HepG2 (cell line): ENCODE data around the gene WDR81. TPM values are rescaled to one million over a fixed set of nuclear protein-coding genes. Genes with fewer than 3 reads are reported as not detected.
A peak's percentile ranks its signal among the peaks of the same experiment; 100 is the strongest.

Source experiments
- ASH2L ChIP-seq: fragments of 300-600, 200-600 bp; sonication (generic); IDR thresholded peaks from 2 replicates; pipeline ENCODE4 v1.7.0; 2017; ENCODE audit warnings: low read depth, mild to moderate bottlenecking, moderate library complexity, mixed read lengths, low read length; ENCODE audit not compliant: insufficient read length
- ATF7 ChIP-seq, 2 experiments: fragments of 450-650 bp in 1 of 2; sonication (generic) in 1 of 2; formaldehyde crosslinking in 1 of 2; IDR thresholded peaks; 2 replicates each; pipeline versions ENCODE4 v1.4.0 to v1.6.1; 2016 to 2020; ENCODE audit warnings: antibody characterized with exemption in 1 of 2, mild to moderate bottlenecking in 1 of 2, missing genetic modification reagents in 1 of 2
- BRCA1 ChIP-seq: sonication (generic); formaldehyde crosslinking; IDR thresholded peaks from 2 replicates; pipeline ENCODE4 v1.4.0; 2020; ENCODE audit warnings: missing genetic modification reagents
- CERS6 ChIP-seq: sonication (generic); formaldehyde crosslinking; IDR thresholded peaks from 2 replicates; pipeline ENCODE4 v1.5.0; 2020; ENCODE audit warnings: missing genetic modification reagents
- DPF2 ChIP-seq: sonication (generic); formaldehyde crosslinking; IDR thresholded peaks from 2 replicates; pipeline ENCODE4 v1.4.0; 2020; ENCODE audit warnings: mild to moderate bottlenecking, low read depth, missing genetic modification reagents, borderline replicate concordance
- FOXK2 ChIP-seq: fragments of 450-650 bp; IDR thresholded peaks from 2 replicates; pipeline ENCODE4 v1.6.1; 2016
- GTF3A ChIP-seq: sonication (generic); formaldehyde crosslinking; conservative IDR thresholded peaks from 2 replicates; pipeline ENCODE4 v1.4.0; 2020; ENCODE audit warnings: mild to moderate bottlenecking, missing genetic modification reagents
- KAT8 ChIP-seq: IDR thresholded peaks from 2 replicates; pipeline ENCODE4 v1.6.1; 2016; ENCODE audit warnings: missing genetic modification reagents, missing compliant biosample characterization
- MTERF4 ChIP-seq: sonication (generic); formaldehyde crosslinking; IDR thresholded peaks from 2 replicates; pipeline ENCODE4 v1.8.0; 2023; ENCODE audit warnings: mild to moderate bottlenecking, missing genetic modification reagents
- POLR2A ChIP-seq, 2 experiments: IDR thresholded peaks; 2 replicates each; pipeline ENCODE4 v1.6.1; 2011; ENCODE audit warnings: low read depth in 2 of 2, low read length in 2 of 2, mild to moderate bottlenecking in 1 of 2, moderate library complexity in 1 of 2; ENCODE audit not compliant: insufficient read depth in 1 of 2
- POLR2AphosphoS2 ChIP-seq: IDR thresholded peaks from 2 replicates; pipeline ENCODE4 v1.6.1; 2011; ENCODE audit warnings: low read depth, low read length, improper control_type of control experiment
- RBAK ChIP-seq: sonication (generic); formaldehyde crosslinking; IDR thresholded peaks from 2 replicates; pipeline ENCODE4 v1.5.1; 2020; ENCODE audit warnings: mild to moderate bottlenecking, missing genetic modification reagents
- U2AF1 ChIP-seq: fragments of 200-400 bp; formaldehyde crosslinking; optimal IDR thresholded peaks from 2 replicates; pipeline ENCODE3; 2017; ENCODE audit warnings: mild to moderate bottlenecking, low read depth, low read length
- ZBTB26 ChIP-seq: IDR thresholded peaks from 2 replicates; pipeline ENCODE4 v1.6.1; 2016; ENCODE audit warnings: missing compliant biosample characterization, missing genetic modification reagents, borderline replicate concordance
- ZMAT3 ChIP-seq: sonication (generic); formaldehyde crosslinking; conservative IDR thresholded peaks from 2 replicates; pipeline ENCODE4 v1.7.0; 2021; ENCODE audit warnings: missing genetic modification reagents
- ZNF563 ChIP-seq: sonication (generic); formaldehyde crosslinking; IDR thresholded peaks from 2 replicates; pipeline ENCODE4 v1.8.0; 2022; ENCODE audit warnings: mild to moderate bottlenecking, moderate library complexity, missing genetic modification reagents
- ZNF788 ChIP-seq: sonication (generic); formaldehyde crosslinking; IDR thresholded peaks from 2 replicates; pipeline ENCODE4 v1.5.0; 2020; ENCODE audit warnings: mild to moderate bottlenecking, missing genetic modification reagents, borderline replicate concordance
- polyA plus RNA-seq, 8 experiments: library from polyadenylated mRNA; depleted of rRNA in 3 of 8; stranded (reverse) in 7 of 8; unstranded in 1 of 8; fragments of >200 nt; fragmentation: Illumina TruSeq in 4 of 8; extraction: Trizol in 4 of 8; gene quantifications; 2 replicates each; pipeline versions ENCODE4 v1.2.1 to v1.2.3, GENCODE V29; 2011 to 2016; ENCODE audit warnings: low read depth in 4 of 8, missing spikeins in 1 of 8, mixed read lengths in 1 of 8; ENCODE audit not compliant: insufficient read depth in 1 of 8
- total RNA-seq, 5 experiments: library from RNA; depleted of rRNA; stranded (reverse); fragments of >200 nt; fragmentation: Illumina TruSeq; extraction: Trizol; gene quantifications; 2 replicates each; pipeline ENCODE4 v1.2.3, GENCODE V29; 2016; ENCODE audit warnings: low read depth in 1 of 5
- TF ChIP-seq, protein P1 (sequence below): sonication (generic); formaldehyde crosslinking; IDR thresholded peaks from 2 replicates; pipeline ENCODE4; 2020; ENCODE audit warnings: missing genetic modification reagents, mild to moderate bottlenecking, borderline replicate concordance
- TF ChIP-seq, protein P2 (sequence below): sonication (generic); formaldehyde crosslinking; IDR thresholded peaks from 2 replicates; pipeline ENCODE4 v1.4.0; 2020; ENCODE audit warnings: missing genetic modification reagents, mild to moderate bottlenecking, borderline replicate concordance
- TF ChIP-seq, protein P3 (sequence below): IDR thresholded peaks from 2 replicates; pipeline ENCODE4 v1.6.1; 2016; ENCODE audit warnings: low read depth, control low read depth

The WDR81 gene
- total and polyA plus RNA-seq, 2 of the 13 experiments (the other 11 are each of a cell fraction or from before 2014, with no cell fraction given): 9.1 to 16.7 TPM

DNA sequence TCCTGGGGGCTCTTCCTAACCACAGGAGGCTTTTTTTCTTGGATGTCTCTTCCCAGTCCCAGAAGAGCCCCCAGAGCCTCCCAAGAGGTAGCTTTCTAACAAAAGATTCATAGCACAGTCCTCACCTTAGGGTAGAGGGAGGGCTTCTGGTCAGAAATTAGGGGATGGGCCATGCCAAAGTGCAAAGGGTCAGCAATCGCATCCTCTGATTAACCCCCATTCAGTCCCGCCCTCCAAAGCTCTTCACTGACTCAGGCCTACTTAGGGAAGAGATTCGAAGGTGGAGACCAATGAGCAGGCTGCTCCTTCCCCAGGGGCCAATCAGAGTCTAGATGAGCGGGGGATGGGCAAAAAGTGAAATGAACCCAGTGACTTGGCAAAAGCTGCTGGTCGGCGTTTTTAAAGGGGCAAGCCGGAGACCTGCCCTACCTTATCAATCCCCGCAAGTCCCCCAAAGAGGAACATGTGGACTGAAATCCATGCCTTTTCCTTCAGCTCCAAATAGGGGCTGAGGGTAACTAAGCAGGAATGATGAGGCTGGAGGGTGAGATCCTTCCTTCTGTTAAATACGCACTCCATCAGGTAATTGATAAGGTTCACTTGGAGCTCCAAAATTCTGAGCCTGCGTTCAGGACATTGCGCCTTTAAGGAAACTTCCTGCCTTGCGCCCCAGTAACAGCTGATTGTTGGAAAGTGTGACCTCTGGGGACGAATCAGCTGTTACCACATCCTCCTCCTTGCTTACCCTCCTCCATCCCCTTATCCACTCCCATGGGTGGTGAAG lies 7.4 kb upstream of the WDR81 start (continued):
- TF ChIP-seq POLR2AphosphoS2: 0 out of 2 replicates have a peak, but pooled peaks have one; percentile 56
- TF ChIP-seq ASH2L: peak; percentile 42
- no peak for TF ChIP-seq ZNF563
- TF ChIP-seq ZMAT3 (CRISPR knock-in tag): 0 out of 2 replicates have a peak, but pooled peaks have one; percentile 55
- TF ChIP-seq, protein P1, sequence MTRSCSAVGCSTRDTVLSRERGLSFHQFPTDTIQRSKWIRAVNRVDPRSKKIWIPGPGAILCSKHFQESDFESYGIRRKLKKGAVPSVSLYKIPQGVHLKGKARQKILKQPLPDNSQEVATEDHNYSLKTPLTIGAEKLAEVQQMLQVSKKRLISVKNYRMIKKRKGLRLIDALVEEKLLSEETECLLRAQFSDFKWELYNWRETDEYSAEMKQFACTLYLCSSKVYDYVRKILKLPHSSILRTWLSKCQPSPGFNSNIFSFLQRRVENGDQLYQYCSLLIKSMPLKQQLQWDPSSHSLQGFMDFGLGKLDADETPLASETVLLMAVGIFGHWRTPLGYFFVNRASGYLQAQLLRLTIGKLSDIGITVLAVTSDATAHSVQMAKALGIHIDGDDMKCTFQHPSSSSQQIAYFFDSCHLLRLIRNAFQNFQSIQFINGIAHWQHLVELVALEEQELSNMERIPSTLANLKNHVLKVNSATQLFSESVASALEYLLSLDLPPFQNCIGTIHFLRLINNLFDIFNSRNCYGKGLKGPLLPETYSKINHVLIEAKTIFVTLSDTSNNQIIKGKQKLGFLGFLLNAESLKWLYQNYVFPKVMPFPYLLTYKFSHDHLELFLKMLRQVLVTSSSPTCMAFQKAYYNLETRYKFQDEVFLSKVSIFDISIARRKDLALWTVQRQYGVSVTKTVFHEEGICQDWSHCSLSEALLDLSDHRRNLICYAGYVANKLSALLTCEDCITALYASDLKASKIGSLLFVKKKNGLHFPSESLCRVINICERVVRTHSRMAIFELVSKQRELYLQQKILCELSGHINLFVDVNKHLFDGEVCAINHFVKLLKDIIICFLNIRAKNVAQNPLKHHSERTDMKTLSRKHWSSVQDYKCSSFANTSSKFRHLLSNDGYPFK (CRISPR knock-in tag): no peak
- TF ChIP-seq POLR2A (IDR thresholded peaks at IDR 0.05; ENCODE audit: insufficient read depth in 1 of 2, low read depth in 2 of 2, low read length in 2 of 2): peak; percentile 61 to 89
- no peak for TF ChIP-seq DPF2 (CRISPR knock-in tag)
- no peak for TF ChIP-seq CERS6
- TF ChIP-seq, protein P2, sequence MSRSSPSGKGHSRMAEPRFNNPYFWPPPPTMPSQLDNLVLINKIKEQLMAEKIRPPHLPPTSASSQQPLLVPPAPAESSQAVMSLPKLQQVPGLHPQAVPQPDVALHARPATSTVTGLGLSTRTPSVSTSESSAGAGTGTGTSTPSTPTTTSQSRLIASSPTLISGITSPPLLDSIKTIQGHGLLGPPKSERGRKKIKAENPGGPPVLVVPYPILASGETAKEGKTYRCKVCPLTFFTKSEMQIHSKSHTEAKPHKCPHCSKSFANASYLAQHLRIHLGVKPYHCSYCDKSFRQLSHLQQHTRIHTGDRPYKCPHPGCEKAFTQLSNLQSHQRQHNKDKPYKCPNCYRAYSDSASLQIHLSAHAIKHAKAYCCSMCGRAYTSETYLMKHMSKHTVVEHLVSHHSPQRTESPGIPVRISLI (CRISPR knock-in tag): no peak
- peak; percentile 53 for TF ChIP-seq KAT8 (CRISPR knock-in tag)
- TF ChIP-seq ZNF788 (CRISPR knock-in tag): peak; percentile 56; the same call in 1 of the 2 replicates
- no peak for TF ChIP-seq RBAK (CRISPR knock-in tag)
- TF ChIP-seq FOXK2: 0 out of 2 replicates have a peak, but pooled peaks have one; percentile 13
- TF ChIP-seq, protein P3, sequence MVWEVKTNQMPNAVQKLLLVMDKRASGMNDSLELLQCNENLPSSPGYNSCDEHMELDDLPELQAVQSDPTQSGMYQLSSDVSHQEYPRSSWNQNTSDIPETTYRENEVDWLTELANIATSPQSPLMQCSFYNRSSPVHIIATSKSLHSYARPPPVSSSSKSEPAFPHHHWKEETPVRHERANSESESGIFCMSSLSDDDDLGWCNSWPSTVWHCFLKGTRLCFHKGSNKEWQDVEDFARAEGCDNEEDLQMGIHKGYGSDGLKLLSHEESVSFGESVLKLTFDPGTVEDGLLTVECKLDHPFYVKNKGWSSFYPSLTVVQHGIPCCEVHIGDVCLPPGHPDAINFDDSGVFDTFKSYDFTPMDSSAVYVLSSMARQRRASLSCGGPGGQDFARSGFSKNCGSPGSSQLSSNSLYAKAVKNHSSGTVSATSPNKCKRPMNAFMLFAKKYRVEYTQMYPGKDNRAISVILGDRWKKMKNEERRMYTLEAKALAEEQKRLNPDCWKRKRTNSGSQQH (CRISPR knock-in tag): peak; percentile 78
- TF ChIP-seq BRCA1 (CRISPR knock-in tag): no peak
- TF ChIP-seq U2AF1: peak; percentile 46
- TF ChIP-seq ATF7 (IDR thresholded peaks at IDR 0.05): no peak
- TF ChIP-seq ATF7 (CRISPR knock-in tag; IDR thresholded peaks at IDR 0.05): no peak
- no peak for TF ChIP-seq MTERF4
- TF ChIP-seq ZBTB26 (CRISPR knock-in tag): peak; percentile 12; the same call in 1 of the 2 replicates
- TF ChIP-seq GTF3A (CRISPR knock-in tag): no peak
